ENCODE measurements around the gene ZFP30. TPM values are rescaled to one million over a fixed set of nuclear protein-coding genes. Genes with fewer than 3 reads are reported as not detected.

The ZFP30 gene
- total RNA-seq: 15.0 and 21.1 TPM in 2 replicates

GRCh38 chr19:37655301-37655688 is at the start of gene ZFP30:
TSS of gene ZFP30 (minus strand) at chr19:37655465. CDS start at chr19:37647822, 7,643 bp downstream.
- peak within 1 kb of the TSS; percentile 65 for H3K4me3 ChIP-seq (ENCODE audit: low read depth, low read length)
- FAIRE-seq (no peak), DNase-seq (ENCODE audit: low read depth) (peak; percentile 68)
- no peaks in the 10 kb centered on the region for H3K27me3 ChIP-seq (ENCODE audit: control insufficient read depth, insufficient read depth, low read length)
- TF ChIP-seq CTCF (IDR thresholded peaks at IDR 0.05; ENCODE audit: insufficient read depth, low read length, severe bottlenecking): no peak
- no peaks in the 10 kb centered on the region for H3K36me3 ChIP-seq (ENCODE audit: control insufficient read depth, insufficient read depth, low read length)

DNA sequence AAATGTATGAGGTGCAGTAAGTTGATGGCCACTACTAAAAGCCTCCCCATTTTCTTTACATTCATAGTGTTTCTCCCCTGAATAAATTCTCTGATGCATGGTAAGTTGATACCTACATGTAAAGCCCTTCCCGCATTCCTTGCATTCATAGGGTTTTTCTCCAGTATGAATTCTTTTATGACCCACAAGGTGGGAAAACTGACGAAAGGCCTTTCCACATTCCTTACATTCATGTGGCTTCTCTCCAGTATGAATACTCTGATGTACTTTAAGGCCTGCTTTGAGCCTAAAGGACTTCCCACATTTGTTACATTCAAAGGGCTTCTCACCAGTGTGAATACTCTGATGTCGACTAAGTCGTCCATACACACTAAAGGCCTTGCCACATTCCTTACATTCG is 43.8 kb upstream of the ZFP30 start:
- Histone ChIP-seq H3K27me3 (ENCODE audit: control insufficient read depth, insufficient read depth, low read length) (no peaks in the 10 kb centered on the region), H3K36me3 (ENCODE audit: control insufficient read depth, insufficient read depth, low read length) (peaks cover 3% of the 10 kb centered on the region), H3K4me3 (ENCODE audit: low read depth, low read length) (no peak overlapping the region)
- no peak for DNase-seq (ENCODE audit: low read depth)
- no peak for TF ChIP-seq CTCF (IDR thresholded peaks at IDR 0.05; ENCODE audit: insufficient read depth, low read length, severe bottlenecking)
- no peak for FAIRE-seq

DNA sequence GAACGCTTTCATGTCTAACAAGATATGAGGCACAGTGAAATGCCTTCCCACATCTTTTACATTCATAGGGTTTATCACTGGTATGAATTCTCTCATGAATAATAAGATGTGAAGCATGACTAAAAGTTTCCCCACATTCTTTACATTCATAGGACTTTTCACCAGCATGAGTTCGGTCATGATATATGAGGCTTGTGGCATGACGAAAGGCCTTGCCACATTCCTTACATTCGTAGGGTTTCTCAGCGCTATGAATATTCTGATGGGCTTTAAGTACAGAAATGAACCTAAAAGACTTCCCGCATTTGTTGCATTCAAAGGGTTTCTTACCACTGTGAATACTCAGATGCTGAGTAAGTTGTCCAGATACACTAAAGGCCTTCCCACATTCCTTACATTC is 43.0 kb upstream of the ZFP30 start:
- no peak overlapping the region for H3K4me3 ChIP-seq (ENCODE audit: low read depth, low read length)
- FAIRE-seq (no peak), DNase-seq (ENCODE audit: low read depth) (no peak)
- no peak for TF ChIP-seq CTCF (IDR thresholded peaks at IDR 0.05; ENCODE audit: insufficient read depth, low read length, severe bottlenecking)
- H3K36me3 ChIP-seq (ENCODE audit: control insufficient read depth, insufficient read depth, low read length): peaks cover 3% of the 10 kb centered on the region
- no peaks in the 10 kb centered on the region for H3K27me3 ChIP-seq (ENCODE audit: control insufficient read depth, insufficient read depth, low read length)

GRCh38 chr19:37695144-37695899 is 40.1 kb upstream of the ZFP30 start:
- no peak for FAIRE-seq

GRCh38 chr19:37692956-37693620 is 37.8 kb upstream of the ZFP30 start:
- TF ChIP-seq CTCF (IDR thresholded peaks at IDR 0.05; ENCODE audit: insufficient read depth, low read length, severe bottlenecking): no peak
- peaks cover 2% of the 10 kb centered on the region for H3K36me3 ChIP-seq (ENCODE audit: control insufficient read depth, insufficient read depth, low read length)
- no peak overlapping the region for H3K4me3 ChIP-seq (ENCODE audit: low read depth, low read length)
- H3K27me3 ChIP-seq (ENCODE audit: control insufficient read depth, insufficient read depth, low read length): no peaks in the 10 kb centered on the region
- DNase-seq (ENCODE audit: low read depth): no peak
- no peak for FAIRE-seq

More at GRCh38 chr19:37695144-37695899, 40.1 kb upstream of the ZFP30 start:
- TF ChIP-seq CTCF (IDR thresholded peaks at IDR 0.05; ENCODE audit: insufficient read depth, low read length, severe bottlenecking): no peak
- peaks cover 3% of the 10 kb centered on the region for H3K36me3 ChIP-seq (ENCODE audit: control insufficient read depth, insufficient read depth, low read length)
- no peak for DNase-seq (ENCODE audit: low read depth)
- no peaks in the 10 kb centered on the region for H3K27me3 ChIP-seq (ENCODE audit: control insufficient read depth, insufficient read depth, low read length)
- H3K4me3 ChIP-seq (ENCODE audit: low read depth, low read length): no peak overlapping the region
